ENCODE measurements around the gene NPTX1. TPM values are rescaled to one million over a fixed set of nuclear protein-coding genes. Genes with fewer than 3 reads are reported as not detected.
A peak's percentile ranks its signal among the peaks of the same experiment; 100 is the strongest.

Gene NPTX1
- polyA plus RNA-seq, 2 of the 4 experiments (the other 2 are of a cell fraction): 43.6 to 109 TPM

DNA sequence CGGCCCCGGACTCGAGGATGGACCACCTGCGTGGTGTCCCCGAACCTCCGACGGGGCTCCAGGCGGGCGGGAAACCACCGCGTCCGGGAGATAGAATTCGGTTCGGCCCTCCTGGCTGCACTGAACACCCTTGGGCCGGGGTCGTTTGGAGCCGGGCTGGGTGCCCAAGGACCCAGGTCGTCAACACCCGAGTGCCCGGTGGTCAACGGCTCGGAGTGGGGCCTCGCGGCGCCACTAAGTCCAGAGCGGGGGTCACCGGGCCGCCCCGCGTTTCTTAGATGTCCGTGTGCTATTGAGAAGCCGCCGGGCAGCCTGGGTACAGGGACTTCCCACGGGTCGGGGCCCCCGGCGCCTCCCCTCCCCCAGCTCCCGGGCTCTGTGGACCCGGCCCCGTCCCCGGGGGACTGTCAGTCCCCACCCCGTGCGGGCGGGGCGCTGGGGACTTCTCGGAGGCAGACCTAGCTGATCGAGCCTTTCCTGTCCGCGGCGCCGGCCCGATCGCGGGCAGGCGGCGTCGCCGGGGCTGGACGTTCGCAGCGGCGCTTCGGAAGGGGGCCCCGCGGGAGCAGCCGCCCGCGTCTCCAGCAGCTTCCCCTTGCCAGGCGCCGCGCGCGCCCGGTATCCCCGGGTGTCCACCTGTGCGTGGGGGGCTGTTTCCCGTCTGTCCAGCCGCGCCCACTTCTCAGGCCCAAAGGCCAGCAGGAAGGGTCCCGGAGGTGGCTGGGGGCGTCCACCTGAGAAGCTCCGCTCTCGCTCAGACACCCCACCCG, 655 bp upstream of the NPTX1 start:
- Histone ChIP-seq H3K4me3 (peak overlapping the region; percentile 54), H3K4me1 (peaks cover 48% of the 10 kb centered on the region), H3K4me2 (peak overlapping the region; percentile 95), H3K27ac (peak overlapping the region; percentile 60 to 80), H3K9me3 (no peaks in the 10 kb centered on the region)
- ChIA-PET CTCF (interaction anchor here (0.6 to 7.5 kb wide), 39 partner anchors 8 to 511 kb away, joined by 3 to 53 read pairs (median 5); no protein-coding TSS in a partner anchor), POLR2A (interaction anchor here (0.6 to 3.7 kb wide), 2 partner anchors 22 to 24 kb away, joined by 3 to 27 read pairs; no protein-coding TSS in a partner anchor)
- TF ChIP-seq CBX8 (IDR thresholded peaks at IDR 0.05): no peak
- TF ChIP-seq RNF2 (IDR thresholded peaks at IDR 0.05; ENCODE audit: borderline replicate concordance, low read depth): peak; percentile 91; the same call in 1 of the 2 replicates
- FAIRE-seq (no peak), ATAC-seq (peak; percentile 4 to 34; a peak in 4 of 6 replicates), DNase-seq (ENCODE audit: low read depth in 1 of 2, low spot score in 1 of 2) (peak in 1 of 2 experiments; percentile 54)
- WGBS (ENCODE audit: missing lambda C conversion rate): 2% methylated on average over 9 of the region's 84 CpGs

DNA sequence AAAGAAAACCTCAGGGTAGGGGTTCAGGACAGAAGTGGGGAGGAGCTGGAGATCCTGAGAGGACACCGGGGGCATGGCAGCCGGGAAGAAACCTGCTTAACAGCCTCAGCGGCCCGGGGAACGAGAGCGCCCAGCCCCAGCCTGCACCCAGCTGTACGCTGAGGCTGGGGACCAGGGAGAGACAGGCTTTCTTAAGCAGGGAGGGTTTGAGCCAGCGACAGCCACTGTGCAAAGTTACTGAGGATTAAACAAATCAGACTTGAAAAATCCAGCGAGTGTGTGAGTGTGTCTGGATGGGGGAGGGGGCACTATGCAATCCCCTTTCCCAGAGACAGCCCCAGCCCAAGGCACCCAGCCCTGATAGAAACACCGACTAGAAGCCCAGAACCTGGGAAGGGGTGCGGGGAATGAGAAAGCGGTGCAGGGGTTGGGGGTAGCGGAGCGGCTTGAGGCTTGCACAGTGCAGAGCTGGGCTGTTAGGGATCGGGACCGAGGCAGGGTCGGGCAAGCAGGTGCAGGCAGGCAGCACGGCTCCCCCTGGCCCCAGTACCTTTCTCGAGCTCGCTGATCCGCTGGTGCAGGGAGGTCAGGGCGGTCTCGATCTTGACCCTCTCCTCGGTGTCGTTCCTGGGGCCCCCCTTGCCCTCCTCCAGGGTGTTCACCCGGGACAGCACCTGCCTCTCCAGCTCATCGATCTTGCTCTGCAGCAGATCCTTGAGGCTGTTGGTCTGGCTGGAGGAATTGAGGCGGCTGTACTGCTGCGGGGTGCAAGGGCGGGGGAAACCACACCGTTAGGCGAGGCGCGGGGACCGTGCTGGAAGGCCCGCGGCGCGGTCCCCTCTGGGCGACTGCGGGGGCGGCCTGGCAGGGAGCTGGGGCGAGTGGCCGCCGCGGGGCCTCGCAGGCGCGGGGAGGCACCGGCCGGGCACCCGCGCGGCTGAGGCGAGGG, 1.2 kb downstream of the NPTX1 start:
- ChIA-PET POLR2A (interaction anchor here (3.7 kb wide), 1 partner anchor 20 kb away, joined by 27 read pairs; no protein-coding TSS in a partner anchor), CTCF (interaction anchor here (0.7 to 7.5 kb wide), 33 partner anchors 11 to 513 kb away, joined by 3 to 53 read pairs (median 4); partner anchors contain the start of gene RPTOR)
- Histone ChIP-seq H3K4me1 (peaks cover 37% of the 10 kb centered on the region), H3K27ac (peak overlapping the region; percentile 60 to 80), H3K9me3 (no peaks in the 10 kb centered on the region), H3K4me3 (peak overlapping the region; percentile 54), H3K4me2 (peak overlapping the region; percentile 95)
- WGBS (ENCODE audit: missing lambda C conversion rate): 6% methylated on average over 40 of the region's 55 CpGs
- ATAC-seq (peak; percentile 9 to 27; a peak in 5 of 6 replicates), FAIRE-seq (no peak), DNase-seq (ENCODE audit: low read depth in 1 of 2, low spot score in 1 of 2) (peak in 1 of 2 experiments; percentile 44)
- no peak for TF ChIP-seq CBX2 (IDR thresholded peaks at IDR 0.05; ENCODE audit: borderline replicate concordance, low read depth)
- no peak for TF ChIP-seq TFCP2L1 (CRISPR knock-in tag; IDR thresholded peaks at IDR 0.05)
- peak; percentile 74 for TF ChIP-seq RNF2 (IDR thresholded peaks at IDR 0.05; ENCODE audit: borderline replicate concordance, low read depth)

DNA sequence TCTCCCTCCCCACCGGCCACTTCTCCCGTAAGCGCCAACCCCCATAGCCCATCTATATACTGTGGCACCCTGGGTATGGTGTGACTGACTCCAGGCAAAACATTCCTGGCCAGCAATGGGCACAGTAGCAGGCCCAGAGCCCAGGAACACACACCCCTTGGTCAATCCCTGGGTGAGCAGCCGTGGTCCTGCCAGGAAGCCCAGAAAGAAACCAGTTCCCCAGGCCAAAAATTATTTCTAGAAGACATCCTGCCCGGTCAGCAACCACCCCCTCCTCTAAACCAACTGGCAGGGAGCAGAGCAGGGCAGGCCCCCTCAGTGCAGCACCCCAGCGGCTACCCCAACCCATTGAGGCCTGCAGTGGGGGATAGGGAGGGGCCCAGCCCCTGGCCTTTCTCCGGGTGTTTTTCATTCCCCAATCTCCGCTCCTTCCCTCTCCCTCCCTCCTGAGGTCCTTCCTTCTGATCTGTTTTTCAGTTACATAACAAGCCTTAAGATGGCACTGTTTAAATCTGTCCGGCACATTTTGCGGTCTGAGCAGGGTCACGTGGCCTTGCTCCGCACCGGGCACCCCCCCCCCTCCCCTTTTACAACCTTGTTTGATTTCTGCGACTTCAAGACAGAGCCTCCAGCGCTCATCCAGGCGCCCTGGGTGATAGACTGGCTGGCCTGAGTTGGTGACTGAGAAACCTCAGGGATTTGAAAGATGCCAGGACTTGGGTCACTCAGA, 2.0 kb downstream of the NPTX1 start:
- Histone ChIP-seq H3K4me3 (peak overlapping the region; percentile 54), H3K4me2 (peak overlapping the region; percentile 95), H3K4me1 (peaks cover 37% of the 10 kb centered on the region), H3K9me3 (no peaks in the 10 kb centered on the region), H3K27ac (peak overlapping the region; percentile 60 to 80; a peak in 5 of 6 replicates)
- DNase-seq (ENCODE audit: low read depth in 1 of 2, low spot score in 1 of 2) (peak; percentile 78 to 85), ATAC-seq (peak; percentile 21 to 45), FAIRE-seq (no peak)
- TF ChIP-seq EP300 (IDR thresholded peaks at IDR 0.05) (no peak), SMC3 (IDR thresholded peaks at IDR 0.05) (peak; percentile 68), RAD21 (conservative IDR thresholded peaks at IDR 0.05 in 1 of 2, IDR thresholded peaks at IDR 0.05 in 1 of 2) (peak; percentile 64 to 69), HDAC2 (IDR thresholded peaks at IDR 0.05) (no peak), JUN (IDR thresholded peaks at IDR 0.05) (no peak), FOSL2 (IDR thresholded peaks at IDR 0.05) (no peak), FOSL2 (CRISPR knock-in tag; IDR thresholded peaks at IDR 0.05) (no peak)
- TF ChIP-seq, protein P1, sequence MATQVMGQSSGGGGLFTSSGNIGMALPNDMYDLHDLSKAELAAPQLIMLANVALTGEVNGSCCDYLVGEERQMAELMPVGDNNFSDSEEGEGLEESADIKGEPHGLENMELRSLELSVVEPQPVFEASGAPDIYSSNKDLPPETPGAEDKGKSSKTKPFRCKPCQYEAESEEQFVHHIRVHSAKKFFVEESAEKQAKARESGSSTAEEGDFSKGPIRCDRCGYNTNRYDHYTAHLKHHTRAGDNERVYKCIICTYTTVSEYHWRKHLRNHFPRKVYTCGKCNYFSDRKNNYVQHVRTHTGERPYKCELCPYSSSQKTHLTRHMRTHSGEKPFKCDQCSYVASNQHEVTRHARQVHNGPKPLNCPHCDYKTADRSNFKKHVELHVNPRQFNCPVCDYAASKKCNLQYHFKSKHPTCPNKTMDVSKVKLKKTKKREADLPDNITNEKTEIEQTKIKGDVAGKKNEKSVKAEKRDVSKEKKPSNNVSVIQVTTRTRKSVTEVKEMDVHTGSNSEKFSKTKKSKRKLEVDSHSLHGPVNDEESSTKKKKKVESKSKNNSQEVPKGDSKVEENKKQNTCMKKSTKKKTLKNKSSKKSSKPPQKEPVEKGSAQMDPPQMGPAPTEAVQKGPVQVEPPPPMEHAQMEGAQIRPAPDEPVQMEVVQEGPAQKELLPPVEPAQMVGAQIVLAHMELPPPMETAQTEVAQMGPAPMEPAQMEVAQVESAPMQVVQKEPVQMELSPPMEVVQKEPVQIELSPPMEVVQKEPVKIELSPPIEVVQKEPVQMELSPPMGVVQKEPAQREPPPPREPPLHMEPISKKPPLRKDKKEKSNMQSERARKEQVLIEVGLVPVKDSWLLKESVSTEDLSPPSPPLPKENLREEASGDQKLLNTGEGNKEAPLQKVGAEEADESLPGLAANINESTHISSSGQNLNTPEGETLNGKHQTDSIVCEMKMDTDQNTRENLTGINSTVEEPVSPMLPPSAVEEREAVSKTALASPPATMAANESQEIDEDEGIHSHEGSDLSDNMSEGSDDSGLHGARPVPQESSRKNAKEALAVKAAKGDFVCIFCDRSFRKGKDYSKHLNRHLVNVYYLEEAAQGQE (IDR thresholded peaks at IDR 0.05): no peak
- TF ChIP-seq, protein P2, sequence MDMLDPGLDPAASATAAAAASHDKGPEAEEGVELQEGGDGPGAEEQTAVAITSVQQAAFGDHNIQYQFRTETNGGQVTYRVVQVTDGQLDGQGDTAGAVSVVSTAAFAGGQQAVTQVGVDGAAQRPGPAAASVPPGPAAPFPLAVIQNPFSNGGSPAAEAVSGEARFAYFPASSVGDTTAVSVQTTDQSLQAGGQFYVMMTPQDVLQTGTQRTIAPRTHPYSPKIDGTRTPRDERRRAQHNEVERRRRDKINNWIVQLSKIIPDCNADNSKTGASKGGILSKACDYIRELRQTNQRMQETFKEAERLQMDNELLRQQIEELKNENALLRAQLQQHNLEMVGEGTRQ (IDR thresholded peaks at IDR 0.05): peak; percentile 87
- TF ChIP-seq, protein P3, sequence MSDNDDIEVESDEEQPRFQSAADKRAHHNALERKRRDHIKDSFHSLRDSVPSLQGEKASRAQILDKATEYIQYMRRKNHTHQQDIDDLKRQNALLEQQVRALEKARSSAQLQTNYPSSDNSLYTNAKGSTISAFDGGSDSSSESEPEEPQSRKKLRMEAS (IDR thresholded peaks at IDR 0.05): peak; percentile 38; the same call in 1 of the 2 replicates
- TF ChIP-seq, protein P4, sequence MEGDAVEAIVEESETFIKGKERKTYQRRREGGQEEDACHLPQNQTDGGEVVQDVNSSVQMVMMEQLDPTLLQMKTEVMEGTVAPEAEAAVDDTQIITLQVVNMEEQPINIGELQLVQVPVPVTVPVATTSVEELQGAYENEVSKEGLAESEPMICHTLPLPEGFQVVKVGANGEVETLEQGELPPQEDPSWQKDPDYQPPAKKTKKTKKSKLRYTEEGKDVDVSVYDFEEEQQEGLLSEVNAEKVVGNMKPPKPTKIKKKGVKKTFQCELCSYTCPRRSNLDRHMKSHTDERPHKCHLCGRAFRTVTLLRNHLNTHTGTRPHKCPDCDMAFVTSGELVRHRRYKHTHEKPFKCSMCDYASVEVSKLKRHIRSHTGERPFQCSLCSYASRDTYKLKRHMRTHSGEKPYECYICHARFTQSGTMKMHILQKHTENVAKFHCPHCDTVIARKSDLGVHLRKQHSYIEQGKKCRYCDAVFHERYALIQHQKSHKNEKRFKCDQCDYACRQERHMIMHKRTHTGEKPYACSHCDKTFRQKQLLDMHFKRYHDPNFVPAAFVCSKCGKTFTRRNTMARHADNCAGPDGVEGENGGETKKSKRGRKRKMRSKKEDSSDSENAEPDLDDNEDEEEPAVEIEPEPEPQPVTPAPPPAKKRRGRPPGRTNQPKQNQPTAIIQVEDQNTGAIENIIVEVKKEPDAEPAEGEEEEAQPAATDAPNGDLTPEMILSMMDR (IDR thresholded peaks at IDR 0.05): peak; percentile 48
- ChIA-PET CTCF (interaction anchor here (0.7 to 7.5 kb wide), 34 partner anchors 7 to 509 kb away, joined by 3 to 53 read pairs (median 4); partner anchors contain the start of gene RPTOR), POLR2A (interaction anchor here (1.8 to 3.7 kb wide), 2 partner anchors 19 to 20 kb away, joined by 9 to 27 read pairs; no protein-coding TSS in a partner anchor)
- WGBS (ENCODE audit: missing lambda C conversion rate): 22% methylated on average over 16 of the region's 16 CpGs
